ENCODE results near the gene SLC22A4. TPM values are rescaled to one million over a fixed set of nuclear protein-coding genes. Genes with fewer than 3 reads are reported as not detected.

The SLC22A4 gene
- total and polyA plus RNA-seq, 2 donors (not counting 1 experiment from before 2014, with no cell fraction given): 0.18 TPM; not detected in 1

DNA sequence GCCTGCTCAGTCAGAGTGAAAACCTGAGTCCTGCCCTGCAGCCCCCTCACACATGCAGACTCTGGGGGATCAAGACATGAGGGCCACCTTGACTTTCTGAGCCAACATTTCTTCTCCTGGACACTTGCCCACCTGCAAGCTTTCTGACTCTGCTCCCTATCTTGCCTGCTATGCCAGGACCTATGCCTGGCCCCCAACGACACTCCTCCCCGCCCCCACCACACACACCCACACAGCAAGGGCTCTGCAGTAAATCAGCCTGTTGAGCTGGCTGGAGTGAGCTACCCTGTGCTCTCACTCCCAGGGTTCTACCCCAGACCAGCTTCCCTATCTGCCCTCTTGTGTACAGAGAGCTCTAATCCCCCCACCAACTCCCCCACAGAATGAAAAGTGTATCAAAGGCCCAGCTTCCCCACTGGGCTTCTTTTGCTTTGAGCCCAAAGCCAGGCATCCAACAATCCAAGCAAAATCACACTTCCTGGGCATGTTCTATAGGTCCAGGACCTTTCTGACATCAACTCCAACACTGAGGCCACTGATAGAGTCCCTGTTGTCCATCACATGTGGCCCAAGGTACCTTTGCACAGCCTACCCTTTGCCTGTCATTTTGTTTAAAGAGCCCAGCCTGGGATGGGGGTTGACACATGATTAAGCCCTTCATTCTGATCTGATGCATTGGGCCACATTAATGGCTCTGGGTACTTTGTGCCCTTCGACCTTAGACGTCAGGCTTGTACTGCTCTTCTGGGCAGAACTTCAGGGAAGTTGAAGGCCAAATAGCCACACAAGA, 29.5 kb upstream of the SLC22A4 start:
- TF ChIP-seq, protein P1, sequence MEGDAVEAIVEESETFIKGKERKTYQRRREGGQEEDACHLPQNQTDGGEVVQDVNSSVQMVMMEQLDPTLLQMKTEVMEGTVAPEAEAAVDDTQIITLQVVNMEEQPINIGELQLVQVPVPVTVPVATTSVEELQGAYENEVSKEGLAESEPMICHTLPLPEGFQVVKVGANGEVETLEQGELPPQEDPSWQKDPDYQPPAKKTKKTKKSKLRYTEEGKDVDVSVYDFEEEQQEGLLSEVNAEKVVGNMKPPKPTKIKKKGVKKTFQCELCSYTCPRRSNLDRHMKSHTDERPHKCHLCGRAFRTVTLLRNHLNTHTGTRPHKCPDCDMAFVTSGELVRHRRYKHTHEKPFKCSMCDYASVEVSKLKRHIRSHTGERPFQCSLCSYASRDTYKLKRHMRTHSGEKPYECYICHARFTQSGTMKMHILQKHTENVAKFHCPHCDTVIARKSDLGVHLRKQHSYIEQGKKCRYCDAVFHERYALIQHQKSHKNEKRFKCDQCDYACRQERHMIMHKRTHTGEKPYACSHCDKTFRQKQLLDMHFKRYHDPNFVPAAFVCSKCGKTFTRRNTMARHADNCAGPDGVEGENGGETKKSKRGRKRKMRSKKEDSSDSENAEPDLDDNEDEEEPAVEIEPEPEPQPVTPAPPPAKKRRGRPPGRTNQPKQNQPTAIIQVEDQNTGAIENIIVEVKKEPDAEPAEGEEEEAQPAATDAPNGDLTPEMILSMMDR (IDR thresholded peaks at IDR 0.05): no peak
- TF ChIP-seq EZH2 (IDR thresholded peaks at IDR 0.05; ENCODE audit: borderline replicate concordance, insufficient read depth, low read depth, low read length, poor library complexity, severe bottlenecking): no peak
- no peak overlapping the region for H3K9ac ChIP-seq (ENCODE audit: low read length)
- CTCF ChIA-PET: interaction anchor here (1.0 to 2.5 kb wide), 3 partner anchors 8 to 556 kb away, joined by 3 to 14 read pairs (median 3); no protein-coding TSS in a partner anchor
- intact Hi-C loops (cut with micrococcal nuclease): no loop called here
- no peak overlapping the region for H2AFZ ChIP-seq (ENCODE audit: insufficient read depth, low read depth, low read length, poor library complexity, severe bottlenecking)
- no peaks in the 10 kb centered on the region for H3K36me3 ChIP-seq (replicated peaks in 1 of 2; ENCODE audit: control extremely low read depth in 1 of 2, control insufficient read depth in 1 of 2, extremely low read depth in 1 of 2, insufficient read depth in 2 of 2, low read length in 1 of 2)
- Mint-ChIP-seq H3K27ac (no peak overlapping the region), H3K4me3 (no peak overlapping the region), H3K27me3 (peaks cover 6% of the 10 kb centered on the region), H3K4me1 (no peaks in the 10 kb centered on the region), H3K9me3 (ENCODE audit: insufficient read depth) (no peaks in the 10 kb centered on the region)
- no peaks in the 10 kb centered on the region for H3K9me3 ChIP-seq (ENCODE audit: control extremely low read depth in 1 of 3, control insufficient read depth in 2 of 3, insufficient read depth in 1 of 3, low read length in 2 of 3)
- H3K27ac ChIP-seq (ENCODE audit: low read length in 2 of 2): no peak overlapping the region
- H3K27me3 ChIP-seq (replicated peaks in 1 of 4; ENCODE audit: control extremely low read depth in 1 of 4, control insufficient read depth in 3 of 4, insufficient read depth in 4 of 4, low read length in 3 of 4): peaks cover 0 to 3% (median 0%) of the 10 kb centered on the region in 4 experiments
- DNase-seq (no peak), ATAC-seq (ENCODE audit: low read depth) (no peak)
- no peaks in the 10 kb centered on the region for H3K79me2 ChIP-seq (ENCODE audit: control insufficient read depth, insufficient read depth, low read length)
- 81% methylated on average over 4 of the region's 4 CpGs for WGBS (ENCODE audit: insufficient coverage)
- H3K4me2 ChIP-seq (replicated peaks; ENCODE audit: low read depth, low read length, poor library complexity, severe bottlenecking): no peak overlapping the region
- POLR2A ChIA-PET: no interaction called here
- no peaks in the 10 kb centered on the region for H3K4me1 ChIP-seq (ENCODE audit: control insufficient read depth in 2 of 2, insufficient read depth in 2 of 2, low read length in 2 of 2)
- H4K20me1 ChIP-seq (ENCODE audit: control insufficient read depth, insufficient read depth, low read length, poor library complexity, severe bottlenecking): no peaks in the 10 kb centered on the region
- no peak overlapping the region for H3K4me3 ChIP-seq (ENCODE audit: control extremely low read depth in 1 of 5, extremely low read depth in 1 of 5, insufficient read depth in 1 of 5, low read depth in 2 of 5, low read length in 4 of 5)

DNA sequence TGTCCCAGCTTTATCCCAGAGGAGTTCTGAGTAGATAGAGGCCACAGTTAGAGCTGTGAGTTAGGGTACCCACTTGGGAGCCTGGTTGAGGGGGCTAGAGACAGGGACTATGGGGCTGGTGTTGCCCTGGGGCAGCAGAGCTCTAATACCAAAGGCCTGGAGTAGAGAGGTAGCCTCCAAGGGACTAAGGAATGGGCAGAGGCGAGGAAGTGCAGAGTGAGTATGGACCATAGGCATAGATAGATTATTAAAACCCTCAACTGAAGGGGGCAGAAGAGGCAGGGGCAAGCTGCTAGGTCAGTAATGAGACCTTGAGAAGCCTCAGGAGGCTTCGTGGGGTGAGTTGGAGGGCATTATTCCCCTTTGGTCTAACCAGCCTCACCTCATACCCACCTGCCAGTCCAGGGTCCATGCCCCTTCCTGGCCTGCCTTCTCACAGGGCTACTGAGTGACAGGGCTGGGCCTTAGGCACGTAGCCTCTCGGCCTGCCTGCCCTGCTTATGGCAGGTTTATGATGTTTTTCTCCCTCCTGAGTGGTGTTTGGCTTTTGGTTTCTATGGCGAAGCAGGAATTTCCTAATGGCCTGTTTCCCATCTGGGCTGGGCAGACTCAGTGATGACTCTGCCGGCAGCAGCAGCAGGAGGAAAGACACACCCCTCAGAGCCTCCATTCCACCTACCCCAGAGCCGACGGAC, 28.7 kb upstream of the SLC22A4 start:
- Histone ChIP-seq H3K27ac (ENCODE audit: low read length in 2 of 2) (no peak overlapping the region), H3K4me2 (replicated peaks; ENCODE audit: low read depth, low read length, poor library complexity, severe bottlenecking) (no peak overlapping the region), H2AFZ (ENCODE audit: insufficient read depth, low read depth, low read length, poor library complexity, severe bottlenecking) (no peak overlapping the region), H3K4me1 (ENCODE audit: control insufficient read depth in 2 of 2, insufficient read depth in 2 of 2, low read length in 2 of 2) (no peaks in the 10 kb centered on the region), H3K79me2 (ENCODE audit: control insufficient read depth, insufficient read depth, low read length) (no peaks in the 10 kb centered on the region), H3K27me3 (replicated peaks in 1 of 4; ENCODE audit: control extremely low read depth in 1 of 4, control insufficient read depth in 3 of 4, insufficient read depth in 4 of 4, low read length in 3 of 4) (peaks cover 0 to 3% (median 0%) of the 10 kb centered on the region in 4 experiments), H3K4me3 (ENCODE audit: control extremely low read depth in 1 of 5, extremely low read depth in 1 of 5, insufficient read depth in 1 of 5, low read depth in 2 of 5, low read length in 4 of 5) (no peak overlapping the region), H3K9ac (ENCODE audit: low read length) (no peak overlapping the region), H3K36me3 (replicated peaks in 1 of 2; ENCODE audit: control extremely low read depth in 1 of 2, control insufficient read depth in 1 of 2, extremely low read depth in 1 of 2, insufficient read depth in 2 of 2, low read length in 1 of 2) (no peaks in the 10 kb centered on the region), H3K9me3 (ENCODE audit: control extremely low read depth in 1 of 3, control insufficient read depth in 2 of 3, insufficient read depth in 1 of 3, low read length in 2 of 3) (no peaks in the 10 kb centered on the region), H4K20me1 (ENCODE audit: control insufficient read depth, insufficient read depth, low read length, poor library complexity, severe bottlenecking) (no peaks in the 10 kb centered on the region)
- Mint-ChIP-seq H3K4me1 (no peaks in the 10 kb centered on the region), H3K4me3 (no peak overlapping the region), H3K9me3 (ENCODE audit: insufficient read depth) (no peaks in the 10 kb centered on the region), H3K27me3 (peaks cover 2% of the 10 kb centered on the region), H3K27ac (no peak overlapping the region)
- POLR2A ChIA-PET: no interaction called here
- 81% methylated on average over 3 of the region's 8 CpGs for WGBS (ENCODE audit: insufficient coverage)
- intact Hi-C loops (cut with micrococcal nuclease): no loop called here
- DNase-seq (no peak), ATAC-seq (ENCODE audit: low read depth) (no peak)
- TF ChIP-seq, protein P1 (IDR thresholded peaks at IDR 0.05): no peak
- no peak for TF ChIP-seq EZH2 (IDR thresholded peaks at IDR 0.05; ENCODE audit: borderline replicate concordance, insufficient read depth, low read depth, low read length, poor library complexity, severe bottlenecking)
- CTCF ChIA-PET: interaction anchor here (1.0 to 1.2 kb wide), 3 partner anchors 9 to 555 kb away, joined by 3 read pairs; no protein-coding TSS in a partner anchor
